ENCODE measurements around the gene PKD2.

PKD2 gene

DNA sequence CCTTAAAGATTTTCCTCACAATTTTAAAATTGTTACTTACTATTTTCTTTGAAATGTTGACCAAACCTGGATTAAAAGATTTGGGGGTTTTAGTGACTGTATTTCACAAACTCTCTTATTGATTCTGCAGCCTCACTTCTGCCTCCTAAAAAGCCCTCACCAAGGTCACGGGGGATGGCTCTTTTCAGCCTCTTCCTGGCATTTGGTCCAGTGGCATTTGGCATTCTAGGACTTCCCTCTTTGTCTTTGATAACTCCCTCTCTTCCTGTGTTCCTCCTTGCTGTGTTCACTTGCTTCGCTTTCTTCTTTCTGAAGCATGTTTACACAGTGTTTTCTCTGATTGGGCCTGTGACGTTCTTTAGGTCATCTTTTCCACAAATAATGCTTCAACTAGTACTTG, 21.5 kb downstream of the PKD2 start:
- no peak for DNase-seq

DNA sequence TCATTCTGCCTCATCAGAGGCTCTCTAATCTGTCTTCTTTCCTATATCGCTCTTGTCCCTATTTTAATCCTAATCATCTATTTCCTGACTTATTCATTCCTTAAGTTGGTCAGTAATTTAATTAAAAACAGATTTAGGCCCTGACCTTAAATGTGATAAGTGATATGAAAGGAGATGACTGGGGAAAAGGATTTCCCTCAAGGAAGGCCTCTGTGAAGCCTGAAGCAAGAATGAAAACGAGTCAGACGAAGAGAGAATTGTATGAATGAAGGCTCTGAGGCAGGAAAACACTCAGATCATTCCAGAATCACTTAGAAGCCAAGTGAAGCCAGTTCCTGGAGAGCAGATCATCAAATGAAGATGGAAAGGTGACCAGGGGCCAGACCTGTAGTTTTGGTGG, 22.1 kb downstream of the PKD2 start:
- DNase-seq = no peak

GRCh38 chr4:88030565-88031310, 23.3 kb downstream of the PKD2 start:
- DNase-seq = no peak

GRCh38 chr4:88033309-88033708, 25.9 kb downstream of the PKD2 start:
- DNase-seq = peak in 1 of 2 experiments; percentile 8

GRCh38 chr4:88035292-88035691, 27.9 kb downstream of the PKD2 start:
- no peak for DNase-seq

GRCh38 chr4:88037447-88037846, 30.0 kb downstream of the PKD2 start:
- DNase-seq = no peak

DNA sequence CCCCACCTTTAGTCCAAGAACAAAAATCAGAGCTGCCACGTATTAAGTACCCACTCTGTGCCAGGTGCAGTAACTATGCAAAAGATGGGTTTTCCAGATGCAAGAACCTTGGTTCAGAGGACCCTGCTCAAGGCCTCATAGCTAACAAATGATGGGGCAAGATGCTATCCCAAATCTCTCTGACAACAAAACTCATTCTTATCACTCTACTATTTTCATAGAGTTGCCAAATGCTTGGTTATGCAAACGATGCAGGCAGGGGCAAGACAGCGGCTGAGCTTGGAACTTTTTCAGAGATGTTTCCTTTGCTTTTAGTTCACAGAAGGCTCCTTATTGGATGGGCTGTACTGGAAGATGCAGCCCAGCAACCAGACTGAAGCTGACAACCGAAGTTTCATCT, 30.5 kb downstream of the PKD2 start:
- DNase-seq = no peak

- DNase-seq = no peak
Measured at GRCh38 chr4:88040707-88041106, 33.3 kb downstream of the PKD2 start.

GRCh38 chr4:88041626-88042025, 34.2 kb downstream of the PKD2 start:
- no peak for DNase-seq

DNA sequence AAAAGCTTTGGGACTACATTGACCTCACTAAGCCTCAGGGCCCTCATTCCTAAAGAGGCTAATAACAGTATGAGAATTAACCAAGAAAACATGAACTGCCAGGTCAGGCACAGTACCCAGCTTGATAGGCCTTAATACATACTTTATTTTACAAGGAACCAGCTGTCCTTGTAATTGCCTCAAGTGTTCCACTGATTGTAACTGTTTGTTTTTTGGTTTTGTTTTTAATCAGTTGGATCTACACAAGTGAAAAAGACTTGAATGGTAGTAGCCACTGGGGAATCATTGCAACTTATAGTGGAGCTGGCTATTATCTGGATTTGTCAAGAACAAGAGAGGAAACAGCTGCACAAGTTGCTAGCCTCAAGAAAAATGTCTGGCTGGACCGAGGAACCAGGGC, 35.6 kb downstream of the PKD2 start:
- no peak for DNase-seq

DNA sequence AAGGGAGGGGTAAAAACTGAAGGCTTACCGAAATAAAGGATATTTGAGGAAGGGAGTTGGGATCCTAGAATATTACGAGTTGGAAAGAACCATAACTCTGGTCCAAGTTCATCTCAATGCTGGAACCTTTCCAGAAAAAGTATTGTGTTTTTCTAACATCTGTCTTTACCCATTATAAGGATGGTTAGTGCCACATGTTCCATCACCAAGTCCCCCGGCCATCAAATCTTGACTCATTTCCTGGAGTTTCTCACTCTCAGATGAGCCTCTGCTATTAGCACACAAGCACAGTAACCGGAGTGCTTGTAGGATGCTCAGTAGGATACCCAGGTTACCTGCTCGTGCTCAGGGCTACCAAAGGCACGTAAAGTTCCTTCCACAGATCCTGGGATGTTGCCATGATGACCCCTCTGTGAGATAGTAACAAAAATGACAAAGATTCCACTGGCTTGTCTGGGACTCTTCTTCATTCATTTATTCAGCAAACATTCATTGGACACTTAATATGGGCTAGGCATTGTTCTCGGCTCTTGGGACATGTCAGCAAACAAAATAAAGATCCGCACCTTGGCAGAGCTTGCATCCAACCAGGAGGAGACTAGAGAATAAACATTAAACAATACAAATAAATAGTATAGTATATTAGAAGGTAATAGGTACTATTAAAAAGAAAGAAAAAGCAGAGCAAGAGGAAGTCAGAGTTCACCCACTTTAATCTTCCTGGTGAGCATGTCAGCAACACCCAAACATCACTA, 36.3 kb downstream of the PKD2 start:
- no peak for DNase-seq

- no peak for DNase-seq
Measured at GRCh38 chr4:88045021-88045420, 37.6 kb downstream of the PKD2 start.

DNA sequence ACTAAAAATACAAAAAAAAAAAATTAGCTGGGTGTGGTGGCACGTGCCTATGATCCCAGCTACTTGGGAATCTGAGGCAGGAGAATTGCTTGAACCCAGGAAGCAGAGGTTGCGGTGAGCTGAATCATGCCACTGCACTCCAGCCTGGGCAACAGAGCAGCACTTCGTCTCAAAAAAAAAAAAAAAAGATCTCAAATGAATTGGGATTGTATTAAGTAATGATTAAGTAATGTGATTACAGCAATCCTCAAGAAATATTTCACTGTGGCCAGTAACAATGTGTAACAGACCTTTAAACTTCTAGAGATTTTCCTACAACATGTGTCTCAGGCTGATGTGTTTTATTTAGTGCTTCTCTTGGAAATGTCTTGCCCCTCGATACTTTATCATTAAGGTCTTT, 46.8 kb downstream of the PKD2 start:
- DNase-seq = no peak

DNA sequence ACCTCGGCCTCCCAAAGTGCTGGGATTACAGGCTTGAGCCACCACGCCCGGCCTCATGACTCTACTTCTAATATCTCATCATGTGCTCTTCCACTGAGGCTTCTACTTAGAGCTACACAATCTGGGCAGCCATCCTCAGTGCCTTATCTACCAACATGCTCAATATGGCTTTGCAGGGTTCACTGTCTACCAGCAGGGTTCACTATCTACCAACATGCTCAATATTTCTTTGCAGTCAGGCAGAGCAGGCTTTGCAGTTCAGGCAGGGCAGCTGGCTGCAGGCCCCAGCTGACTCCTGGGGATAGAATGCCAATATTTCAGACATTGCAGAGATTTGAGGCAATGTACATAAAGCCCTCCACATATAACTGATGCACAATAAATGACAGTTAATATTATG, 47.5 kb downstream of the PKD2 start:
- no peak for DNase-seq

- no peak for DNase-seq
Measured at GRCh38 chr4:88058295-88058694, 50.9 kb downstream of the PKD2 start.

DNA sequence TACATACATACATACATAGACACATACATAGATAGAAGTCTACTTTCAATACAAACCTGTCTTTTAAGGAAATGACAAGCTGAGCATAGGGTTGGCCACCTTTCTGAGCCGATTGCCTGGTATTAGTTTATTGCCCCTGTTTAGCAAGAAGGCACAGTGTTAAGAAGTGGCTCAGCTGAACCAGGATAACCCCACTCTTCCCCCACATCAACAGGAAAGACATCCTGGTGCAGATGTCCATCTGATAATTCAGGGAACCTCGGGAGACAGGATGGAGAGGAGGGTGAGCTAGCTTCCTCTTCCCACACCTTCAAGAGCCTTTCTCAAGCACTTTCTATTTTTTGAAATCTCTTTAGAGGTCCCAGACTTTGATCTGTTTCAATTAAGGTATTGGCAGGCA, 52.3 kb downstream of the PKD2 start:
- no peak for DNase-seq

- DNase-seq = no peak
Measured at GRCh38 chr4:88060431-88060830, 53.0 kb downstream of the PKD2 start.

GRCh38 chr4:88062311-88062710, 54.9 kb downstream of the PKD2 start:
- no peak for DNase-seq

GRCh38 chr4:88062843-88063242, 55.4 kb downstream of the PKD2 start:
- DNase-seq = no peak

GRCh38 chr4:88063634-88064296, 56.3 kb downstream of the PKD2 start:
- no peak for DNase-seq

DNA sequence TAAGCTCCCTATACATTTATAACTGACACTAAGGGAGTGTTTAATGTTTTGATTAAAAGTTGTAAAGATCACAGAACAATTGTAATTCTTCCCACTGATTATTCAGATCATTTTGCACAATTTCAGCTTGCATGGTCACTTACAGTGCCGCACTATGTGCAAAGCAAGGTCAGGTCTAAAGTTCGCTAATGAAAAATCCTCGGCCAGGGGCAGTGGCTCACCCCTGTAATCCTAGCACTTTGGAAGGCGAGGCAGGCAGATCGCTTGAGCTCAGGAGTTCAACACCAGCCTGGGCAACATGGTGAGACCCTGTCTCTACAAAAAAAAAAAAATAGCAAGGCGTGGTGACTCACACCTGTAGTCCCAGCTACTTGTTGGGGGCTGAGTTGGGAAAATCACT, 57.0 kb downstream of the PKD2 start:
- DNase-seq = no peak

GRCh38 chr4:88070031-88070430, 62.6 kb downstream of the PKD2 start:
- no peak for DNase-seq

GRCh38 chr4:88075336-88075735, 67.9 kb downstream of the PKD2 start:
- no peak for DNase-seq

GRCh38 chr4:88077911-88078524, 70.6 kb downstream of the PKD2 start:
- DNase-seq = no peak
